Neural progenitor cell (in vitro differentiated cells): ENCODE data around the gene NCAM1.
A peak's percentile ranks its signal among the peaks of the same experiment; 100 is the strongest.

Experiments used
- EZH2 ChIP-seq: fragments of 200-600 bp; sonication (generic); IDR thresholded peaks from 2 replicates; pipeline ENCODE4 v1.6.1; 2017; ENCODE audit warnings: antibody characterized with exemption, mild to moderate bottlenecking, moderate library complexity
- TF ChIP-seq, protein P1 (sequence below): fragments of 200-600 bp; sonication (generic); IDR thresholded peaks from 2 replicates; pipeline ENCODE4 v1.5.1; 2017; ENCODE audit warnings: antibody characterized with exemption, mild to moderate bottlenecking

DNA sequence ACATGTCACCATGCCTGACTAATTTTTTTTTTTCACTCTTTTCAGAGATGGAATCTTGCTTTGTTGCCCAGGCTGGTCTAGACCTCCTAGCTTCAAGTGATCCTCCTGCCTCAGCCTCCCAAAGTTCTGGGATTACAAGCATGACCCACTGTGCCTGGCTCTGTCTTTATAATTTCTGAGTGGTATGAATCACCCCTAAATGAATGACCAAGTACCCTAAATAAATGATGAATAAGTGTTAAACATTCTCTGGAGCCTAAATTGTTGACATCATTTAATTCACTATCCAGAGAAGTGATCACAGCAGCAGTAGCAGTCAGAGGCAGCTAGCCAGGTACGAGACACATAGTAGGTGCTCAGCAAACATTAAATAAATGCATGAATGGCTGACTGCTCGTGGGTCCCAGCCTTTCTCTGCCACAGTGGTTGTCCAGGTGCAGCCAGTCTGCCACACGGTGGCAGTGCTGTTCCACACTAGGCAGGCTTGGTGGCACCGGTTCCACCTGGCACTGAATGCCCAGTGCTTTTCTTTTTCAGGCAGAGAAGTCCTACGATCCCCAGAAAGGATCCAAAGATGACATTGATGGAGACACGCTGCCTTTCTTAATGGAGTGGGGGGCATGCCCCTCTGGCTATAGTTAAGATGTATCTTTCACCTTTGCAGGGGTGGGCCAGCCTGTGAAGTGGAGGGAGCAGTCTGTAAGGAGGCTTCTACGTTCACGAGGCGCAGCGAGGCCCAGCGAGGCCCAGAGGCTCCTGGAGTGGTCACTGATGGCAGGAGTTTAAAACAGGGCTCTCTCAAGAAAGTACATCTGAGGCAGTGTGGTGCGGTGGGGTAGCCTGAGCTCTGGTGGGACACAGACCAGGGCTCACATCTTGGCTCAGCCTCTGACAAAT, 344.5 kb downstream of the NCAM1 start:
- TF ChIP-seq, protein P1, sequence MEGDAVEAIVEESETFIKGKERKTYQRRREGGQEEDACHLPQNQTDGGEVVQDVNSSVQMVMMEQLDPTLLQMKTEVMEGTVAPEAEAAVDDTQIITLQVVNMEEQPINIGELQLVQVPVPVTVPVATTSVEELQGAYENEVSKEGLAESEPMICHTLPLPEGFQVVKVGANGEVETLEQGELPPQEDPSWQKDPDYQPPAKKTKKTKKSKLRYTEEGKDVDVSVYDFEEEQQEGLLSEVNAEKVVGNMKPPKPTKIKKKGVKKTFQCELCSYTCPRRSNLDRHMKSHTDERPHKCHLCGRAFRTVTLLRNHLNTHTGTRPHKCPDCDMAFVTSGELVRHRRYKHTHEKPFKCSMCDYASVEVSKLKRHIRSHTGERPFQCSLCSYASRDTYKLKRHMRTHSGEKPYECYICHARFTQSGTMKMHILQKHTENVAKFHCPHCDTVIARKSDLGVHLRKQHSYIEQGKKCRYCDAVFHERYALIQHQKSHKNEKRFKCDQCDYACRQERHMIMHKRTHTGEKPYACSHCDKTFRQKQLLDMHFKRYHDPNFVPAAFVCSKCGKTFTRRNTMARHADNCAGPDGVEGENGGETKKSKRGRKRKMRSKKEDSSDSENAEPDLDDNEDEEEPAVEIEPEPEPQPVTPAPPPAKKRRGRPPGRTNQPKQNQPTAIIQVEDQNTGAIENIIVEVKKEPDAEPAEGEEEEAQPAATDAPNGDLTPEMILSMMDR: peak; percentile 95
- no peak for TF ChIP-seq EZH2
